ENCODE measurements around the gene TMEM72.

GRCh38 chr10:44978213-44978569, 67.1 kb downstream of the TMEM72 start:
- no peak for TF ChIP-seq ZNF274 (IDR thresholded peaks at IDR 0.05; ENCODE audit: low read depth, low read length)
- no peak for TF ChIP-seq SUZ12 (IDR thresholded peaks at IDR 0.05; ENCODE audit: extremely low read depth, insufficient read depth, insufficient read length)
